Endothelial cell of umbilical vein (primary cell): ENCODE data around the gene HELZ2. TPM values are rescaled to one million over a fixed set of nuclear protein-coding genes. Genes with fewer than 3 reads are reported as not detected.

Source experiments
- BruUV-seq: library from RNA; stranded (reverse); fragments of 400-500 nt; replicated peaks from 2 replicates; lab custom pipeline; 2021; lab: Mats Ljungman, UMichigan
- CTCF ChIA-PET: fragments of 300-600, 350-600 bp; sonication (Branson Sonifier 250); formaldehyde crosslinking; loops from one replicate; lab custom pipeline; 2021; ENCODE audit warnings: antibody characterized with exemption, inconsistent platforms; lab: Charles Lee
- POLR2A ChIA-PET: fragments of 300-600, 350-600 bp; sonication (Branson Sonifier 250); formaldehyde crosslinking; loops from one replicate; lab custom pipeline; 2021; ENCODE audit warnings: antibody characterized with exemption, inconsistent platforms; lab: Charles Lee
- DNase-seq: peaks from one replicate; pipeline ENCODE4 v3.0.0-alpha.2; 2011; ENCODE audit warnings: low read depth, low spot score
- FAIRE-seq: peaks from 2 replicates; lab custom pipeline; 2011; peaks lifted over from hg19 to GRCh38; lab: Jason Lieb, UNC
- H2AFZ ChIP-seq: 2 replicates; pipeline ENCODE4 v1.6.0; 2012; ENCODE audit warnings: low read depth, low read length, control low read depth, inconsistent platforms
- H3K27ac ChIP-seq: 2 replicates; pipeline ENCODE4 v1.5.1; 2011; ENCODE audit warnings: low read depth, mild to moderate bottlenecking, control low read depth, low read length, moderate library complexity; ENCODE audit not compliant: insufficient read depth
- H3K27me3 ChIP-seq, 2 experiments: 2 replicates each; pipeline versions ENCODE4 v1.6.0 to v1.6.1; 2011; ENCODE audit warnings: low read length in 2 of 2, mixed read lengths in 1 of 2; ENCODE audit not compliant: control insufficient read depth in 2 of 2, insufficient read depth in 2 of 2
- H3K36me3 ChIP-seq, 2 experiments: 2 replicates in 1 of 2; 3 replicates in 1 of 2; pipeline ENCODE4 v1.5.1; 2011; ENCODE audit warnings: low read length in 2 of 2, mild to moderate bottlenecking in 1 of 2, moderate library complexity in 1 of 2; ENCODE audit not compliant: control insufficient read depth in 2 of 2, insufficient read depth in 2 of 2; ENCODE audit errors: extremely low read depth in 1 of 2
- H3K4me1 ChIP-seq: 3 replicates; pipeline ENCODE4 v1.5.1; 2011; ENCODE audit warnings: mild to moderate bottlenecking, low read length; ENCODE audit not compliant: control insufficient read depth, insufficient read depth; ENCODE audit errors: extremely low read depth
- H3K4me2 ChIP-seq: 2 replicates; pipeline ENCODE4 v1.6.1; 2011; ENCODE audit warnings: low read length, control low read depth, mixed read lengths; ENCODE audit not compliant: insufficient read depth
- H3K4me3 ChIP-seq, 3 experiments: fragments of 200-600 bp in 1 of 3; sonication (generic), shearing (Covaris generic) in 1 of 3; replicated peaks in 1 of 3; 2 replicates each; pipeline ENCODE4 v1.5.1; 2011 to 2016; ENCODE audit warnings: control low read depth in 3 of 3, low read length in 3 of 3, mild to moderate bottlenecking in 2 of 3, inconsistent platforms in 1 of 3, low read depth in 1 of 3, moderate library complexity in 1 of 3; ENCODE audit not compliant: insufficient read depth in 1 of 3
- H3K79me2 ChIP-seq: 2 replicates; pipeline ENCODE4 v1.6.0; 2012; ENCODE audit warnings: low read length, inconsistent platforms; ENCODE audit not compliant: control insufficient read depth, insufficient read depth
- H3K9ac ChIP-seq: replicated peaks from 2 replicates; pipeline ENCODE3; 2011; ENCODE audit warnings: low read length, control low read depth; ENCODE audit not compliant: insufficient read depth; ENCODE audit errors: extremely low read depth
- H3K9me1 ChIP-seq: replicated peaks from 3 replicates; pipeline ENCODE4 v1.6.0; 2011; ENCODE audit warnings: mild to moderate bottlenecking, low read length; ENCODE audit not compliant: control insufficient read depth, insufficient read depth; ENCODE audit errors: extremely low read depth
- H3K9me3 ChIP-seq: replicated peaks from 2 replicates; pipeline ENCODE4 v1.5.1; 2012; ENCODE audit warnings: low read length, inconsistent platforms; ENCODE audit not compliant: control insufficient read depth, insufficient read depth
- H4K20me1 ChIP-seq: replicated peaks from 2 replicates; pipeline ENCODE3; 2011; ENCODE audit warnings: mild to moderate bottlenecking, low read length; ENCODE audit not compliant: control insufficient read depth, insufficient read depth; ENCODE audit errors: extremely low read depth
- CTCF ChIP-seq, 2 donors: IDR thresholded peaks; 1 replicate in 1 of 2; 2 replicates in 1 of 2; pipeline ENCODE4 v1.5.1; 2011; ENCODE audit warnings: low read length in 2 of 2, mild to moderate bottlenecking in 2 of 2, moderate library complexity in 2 of 2, control low read depth in 1 of 2, inconsistent platforms in 1 of 2, low read depth in 1 of 2; ENCODE audit not compliant: insufficient read depth in 1 of 2; ENCODE audit errors: extremely low read depth in 1 of 2
- EZH2 ChIP-seq: IDR thresholded peaks from 2 replicates; pipeline ENCODE4 v1.6.1; 2012; ENCODE audit warnings: borderline replicate concordance, low read depth, mild to moderate bottlenecking, moderate library complexity, low read length, inconsistent platforms; ENCODE audit not compliant: severe bottlenecking
- FOS ChIP-seq: IDR thresholded peaks from 2 replicates; pipeline ENCODE4 v1.6.1; 2011; ENCODE audit warnings: mild to moderate bottlenecking, low read length, moderate library complexity, borderline replicate concordance; ENCODE audit not compliant: insufficient read depth
- GATA2 ChIP-seq: IDR thresholded peaks from 2 replicates; pipeline ENCODE4 v1.7.0; 2011; ENCODE audit warnings: low read depth, mild to moderate bottlenecking, moderate library complexity, mixed read lengths, low read length; ENCODE audit not compliant: insufficient read length, insufficient read depth
- JUN ChIP-seq: IDR thresholded peaks from 2 replicates; pipeline ENCODE4 v1.6.1; 2011; ENCODE audit warnings: borderline replicate concordance, low read depth; ENCODE audit not compliant: insufficient read length, insufficient read depth
- MYC ChIP-seq: IDR thresholded peaks from one replicate; pipeline ENCODE4 v1.6.1; 2011; ENCODE audit warnings: mild to moderate bottlenecking, low read depth, low read length
- POLR2A ChIP-seq: IDR thresholded peaks from 2 replicates; pipeline ENCODE4 v1.6.1; 2012; ENCODE audit warnings: low read depth, mild to moderate bottlenecking, control low read depth, low read length
- POLR2AphosphoS5 ChIP-seq: IDR thresholded peaks from 2 replicates; pipeline ENCODE4 v1.6.1; 2012; ENCODE audit warnings: low read depth, mild to moderate bottlenecking, control low read depth, low read length, moderate library complexity; ENCODE audit not compliant: insufficient read depth
- dilution Hi-C: fragments of 300-500 bp; cut with MboI; formaldehyde crosslinking; loops from one replicate; pipeline ENCODE4 v1.15.0; 2019; ENCODE audit warnings: low sequenced_read_pairs; ENCODE audit not compliant: extremely low pct_ligation_motif_present
- intact Hi-C: fragments of 100-400 bp; cut with micrococcal nuclease; formaldehyde crosslinking; loops from one replicate; pipeline ENCODE4 v1.10.0; 2022
- polyA plus RNA-seq, 4 experiments: library from polyadenylated mRNA; depleted of rRNA in 3 of 4; stranded (reverse) in 3 of 4; unstranded in 1 of 4; fragments of >200 nt; gene quantifications; 2 replicates each; pipeline versions ENCODE4 v1.2.1 to v1.2.3, GENCODE V29; 2011 to 2012; ENCODE audit warnings: missing spikeins in 1 of 4
- total RNA-seq: library from RNA; stranded (reverse); gene quantifications from 2 replicates; pipeline ENCODE4 v1.2.3, GENCODE V29; 2021
- TF ChIP-seq, protein P1 (sequence below): IDR thresholded peaks from 2 replicates; pipeline ENCODE4 v1.6.1; 2011; ENCODE audit not compliant: insufficient read depth, insufficient read length

Gene HELZ2
- total and polyA plus RNA-seq, 2 donors (not counting 3 experiments of a cell fraction or from before 2014, with no cell fraction given): 10.6 to 33.2 TPM

DNA sequence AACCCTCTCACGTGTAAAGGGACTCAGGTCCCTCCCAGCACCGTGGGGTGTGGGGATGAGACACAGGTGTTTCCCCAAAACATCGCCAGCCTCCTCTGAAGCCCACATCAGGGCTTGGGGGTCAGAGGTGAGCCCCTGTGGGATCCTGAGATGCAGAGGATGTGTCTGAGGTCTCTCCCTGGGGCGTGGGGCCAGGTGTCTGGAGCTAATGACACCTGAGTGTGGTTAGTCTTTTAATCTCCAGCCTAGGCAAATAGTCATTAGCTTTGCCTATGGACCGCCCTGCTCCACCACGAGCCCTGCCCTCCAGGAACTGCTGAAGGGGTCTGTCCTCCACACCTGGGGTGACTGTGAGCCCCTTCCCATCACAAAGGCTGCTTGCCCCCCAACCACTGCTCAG is 28.2 kb downstream of the HELZ2 start:
- no peak for DNase-seq
- dilution Hi-C loops (no loop called here), intact Hi-C loops (no loop called here)
- H3K9ac ChIP-seq: no peak overlapping the region
- H3K9me1 ChIP-seq: no peaks in the 10 kb centered on the region
- H3K36me3 ChIP-seq: no peaks in the 10 kb centered on the region
- no peaks in the 10 kb centered on the region for H3K4me1 ChIP-seq
- H4K20me1 ChIP-seq: no peaks in the 10 kb centered on the region
- H3K27ac ChIP-seq: no peak overlapping the region
- POLR2A ChIA-PET: no interaction called here
- no peaks in the 10 kb centered on the region for H3K79me2 ChIP-seq
- no peak overlapping the region for H3K4me2 ChIP-seq
- H3K4me3 ChIP-seq: no peak overlapping the region
- CTCF ChIA-PET: interaction anchor here (1.9 kb wide), 1 partner anchor 8 kb away, joined by 12 read pairs; the partner anchor contains the start of gene PTK6
- no peak for TF ChIP-seq JUN
- TF ChIP-seq, protein P1, sequence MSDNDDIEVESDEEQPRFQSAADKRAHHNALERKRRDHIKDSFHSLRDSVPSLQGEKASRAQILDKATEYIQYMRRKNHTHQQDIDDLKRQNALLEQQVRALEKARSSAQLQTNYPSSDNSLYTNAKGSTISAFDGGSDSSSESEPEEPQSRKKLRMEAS: no peak
- TF ChIP-seq POLR2AphosphoS5: no peak
- no peak for TF ChIP-seq POLR2A
- no peak for TF ChIP-seq GATA2
- TF ChIP-seq MYC: no peak
- TF ChIP-seq FOS: no peak
- no peak for TF ChIP-seq CTCF (IDR thresholded peaks at IDR 0.05; ENCODE audit: extremely low read depth in 1 of 2, insufficient read depth in 1 of 2, low read depth in 1 of 2, low read length in 2 of 2)
- no peak for TF ChIP-seq EZH2
- BruUV-seq: no TSS peak
- no peaks in the 10 kb centered on the region for H3K9me3 ChIP-seq
- H3K27me3 ChIP-seq: no peaks in the 10 kb centered on the region
- H2AFZ ChIP-seq: no peak overlapping the region
- FAIRE-seq: no peak
